ENCODE data around the gene EXOC6B.

Gene EXOC6B

DNA sequence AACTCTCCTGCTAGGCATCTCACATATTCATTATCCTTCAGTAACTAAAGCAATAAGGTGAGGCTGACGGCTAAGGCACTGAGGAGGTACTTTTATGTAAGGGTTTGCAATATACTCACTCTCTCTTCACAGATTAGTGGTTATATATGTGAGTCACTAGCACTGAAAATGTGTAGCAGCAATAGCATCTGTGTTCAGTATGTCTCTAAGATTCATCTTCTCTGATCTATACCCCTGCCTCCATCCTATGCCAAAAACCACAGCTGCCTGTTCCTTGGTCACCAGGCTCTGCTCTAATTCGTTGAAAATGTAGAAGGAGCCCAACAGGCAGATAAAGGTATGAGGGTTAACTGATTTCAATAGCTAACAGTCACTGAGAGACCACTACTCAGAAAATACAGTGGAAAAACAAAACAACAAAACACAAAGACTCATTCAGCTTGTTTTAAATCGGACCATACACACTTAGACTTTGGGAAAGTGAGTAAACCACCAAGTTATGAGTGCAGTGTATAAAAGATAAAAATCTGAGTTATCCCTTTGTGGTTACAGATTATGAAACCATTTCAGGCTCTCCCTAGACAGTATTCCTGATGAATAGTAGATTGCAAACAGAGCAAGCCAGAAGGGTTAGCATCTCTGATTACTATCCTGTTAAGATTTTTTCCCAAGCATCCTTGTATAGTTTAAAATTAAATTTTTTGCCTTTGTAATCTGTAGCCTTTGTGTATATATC lies 602.8 kb downstream of the EXOC6B start:
- no peak for DNase-seq

DNA sequence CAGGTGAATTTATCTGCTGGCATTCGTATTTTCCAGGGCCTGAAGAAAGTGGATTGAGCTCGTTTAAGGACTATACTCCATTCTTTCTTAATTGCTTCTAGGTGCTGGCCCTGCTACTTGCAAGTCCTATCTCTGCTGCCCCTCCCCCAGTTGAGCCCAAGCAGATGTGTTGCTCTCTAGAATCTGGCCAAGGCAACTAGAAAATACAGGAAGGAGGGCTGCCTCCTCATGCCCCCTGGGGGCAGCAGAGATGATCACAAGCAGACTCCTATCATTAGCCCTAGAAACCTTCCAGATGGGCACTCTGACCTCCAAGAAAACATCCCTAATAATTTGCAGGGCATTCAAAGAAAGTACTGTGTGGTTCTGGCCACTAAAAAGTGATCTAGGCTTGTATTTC lies 605.7 kb downstream of the EXOC6B start:
- DNase-seq = no peak

DNA sequence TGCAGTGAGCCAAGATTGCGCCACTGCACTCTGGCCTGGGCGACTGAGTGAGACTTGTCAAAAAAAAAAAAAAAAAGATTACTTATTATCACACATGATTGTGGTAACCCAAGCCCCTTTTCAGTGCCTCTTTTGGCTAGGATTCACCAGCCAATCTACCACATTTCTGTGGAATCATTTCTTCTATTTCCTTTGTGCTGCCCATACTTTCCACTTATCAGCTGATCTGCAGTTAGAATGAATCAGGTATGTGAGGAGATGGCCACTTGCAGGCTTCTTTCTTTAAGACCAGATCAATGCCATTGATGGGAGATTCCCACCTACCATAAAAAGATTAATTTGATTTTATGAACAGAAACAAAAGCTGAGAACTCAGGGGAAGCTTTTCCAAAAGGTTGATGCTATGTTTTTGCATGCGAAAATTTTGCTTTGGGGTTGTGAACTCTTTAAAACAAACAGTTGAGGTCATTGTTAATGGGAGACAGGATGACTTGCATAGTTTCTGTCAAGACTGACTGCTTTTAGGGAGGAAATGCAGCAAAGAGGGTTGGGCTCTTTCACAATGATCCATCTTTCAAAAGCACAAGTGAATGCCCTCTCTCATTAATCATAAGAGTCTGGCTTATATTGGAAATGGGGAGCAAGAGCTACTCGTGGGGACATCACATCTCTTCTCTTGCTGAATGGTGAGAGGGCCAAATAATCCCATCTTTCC lies 611.2 kb downstream of the EXOC6B start:
- DNase-seq = no peak

DNA sequence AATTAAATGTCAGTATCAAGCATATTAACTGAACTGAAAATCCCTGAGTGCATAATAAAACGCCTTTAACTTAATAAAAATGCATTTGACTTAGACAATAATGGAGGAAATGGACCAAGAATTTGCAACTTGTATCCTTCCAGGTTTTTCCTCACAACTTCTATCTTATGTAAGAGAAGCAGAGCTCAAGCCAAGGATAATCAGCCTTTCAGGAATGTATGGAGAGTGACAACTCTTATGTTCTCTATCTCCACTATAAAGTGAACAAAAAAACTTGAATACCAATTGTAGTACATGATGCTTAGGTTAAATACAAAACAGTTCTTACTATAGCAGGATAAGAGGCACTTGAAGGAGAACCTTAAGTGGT lies 613.4 kb downstream of the EXOC6B start:
- DNase-seq = no peak

DNA sequence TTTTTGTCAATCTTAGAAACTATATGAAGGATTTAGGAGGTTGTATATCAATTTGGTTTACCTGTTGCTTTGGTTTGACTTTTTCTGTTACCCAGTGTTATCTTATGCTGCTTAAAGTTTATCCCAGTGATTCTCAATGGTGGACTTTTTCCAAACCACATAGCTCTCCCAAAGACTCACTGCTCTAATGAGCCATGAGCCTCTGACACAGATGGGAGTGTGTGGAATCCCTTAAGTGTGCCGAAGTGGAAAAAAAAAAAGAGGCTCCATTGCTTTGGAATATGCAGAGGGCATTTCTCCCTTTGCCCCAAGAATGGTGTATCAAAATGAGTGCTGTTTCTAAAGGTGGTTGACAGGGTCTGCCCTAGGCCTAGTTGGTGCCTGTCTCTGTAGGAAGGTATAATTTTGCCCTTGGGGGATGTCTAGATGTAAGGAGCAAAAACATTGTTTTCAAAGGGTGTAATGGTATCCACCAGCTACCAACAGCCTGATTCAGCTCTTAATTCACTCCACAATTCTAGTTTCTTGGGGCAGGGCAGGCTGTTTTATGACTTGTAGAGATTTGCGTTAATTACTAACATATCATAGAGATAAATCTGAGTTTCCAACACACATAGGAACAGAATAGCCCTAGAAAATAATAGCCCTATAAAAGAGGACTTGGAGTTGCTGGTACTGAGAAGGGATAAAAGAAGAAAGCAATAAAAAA lies 613.9 kb downstream of the EXOC6B start:
- DNase-seq = no peak

DNA sequence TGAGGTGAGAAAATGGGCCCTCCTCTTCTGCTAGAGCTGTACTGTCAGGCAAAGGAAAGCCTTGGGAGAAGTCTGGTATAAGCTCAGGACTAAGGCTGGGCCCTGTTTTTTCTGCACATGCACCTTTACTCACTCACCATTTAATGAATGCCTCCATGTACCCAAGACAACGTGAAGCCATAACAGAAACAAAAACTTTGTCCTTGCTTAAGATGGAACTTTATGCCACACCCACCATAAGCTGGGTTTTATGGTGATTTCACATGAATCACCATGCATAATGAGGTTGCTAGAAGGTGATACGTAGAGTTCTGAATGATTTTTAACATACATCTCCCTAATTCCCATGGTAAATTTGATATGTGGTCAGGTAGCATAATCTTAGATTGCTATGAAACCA lies 614.5 kb downstream of the EXOC6B start:
- no peak for DNase-seq

DNA sequence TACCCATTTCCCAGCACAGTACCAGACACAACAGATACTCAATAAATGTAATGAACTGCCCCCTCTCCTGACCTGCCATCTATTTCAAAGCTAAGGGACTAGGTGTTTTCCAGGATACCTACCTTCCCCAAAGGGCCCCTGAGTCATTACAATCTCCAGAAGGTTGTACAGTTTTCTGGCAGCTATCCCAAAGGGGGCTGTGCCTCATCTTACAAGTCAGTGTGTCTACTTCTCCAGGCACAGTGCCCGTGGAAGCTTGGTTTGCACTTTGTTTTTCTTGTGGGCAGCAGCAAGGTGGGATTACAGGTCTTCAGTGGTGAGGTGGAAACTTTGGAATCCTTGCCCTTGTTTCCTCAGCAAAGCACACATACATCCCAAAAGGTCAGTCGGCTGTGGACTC lies 615.4 kb downstream of the EXOC6B start:
- no peak for DNase-seq

DNA sequence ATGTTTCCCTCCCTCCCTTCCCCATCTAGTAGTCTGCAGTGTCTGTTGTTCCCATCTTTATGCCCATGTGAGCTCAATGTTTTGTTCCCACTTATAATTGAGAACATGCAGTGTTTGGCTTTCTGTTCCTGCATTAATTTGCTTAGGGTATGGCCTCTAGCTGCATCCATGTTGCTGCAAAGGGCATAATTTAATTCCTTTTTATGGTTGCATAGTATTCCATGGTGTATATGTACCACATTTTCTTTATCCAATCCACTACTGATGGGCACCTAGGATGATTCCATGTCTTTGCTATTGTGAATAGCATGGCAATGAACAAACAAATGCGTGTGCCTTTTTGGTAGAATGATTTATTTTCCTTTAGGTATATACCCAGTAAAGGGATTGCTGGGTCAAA lies 617.6 kb downstream of the EXOC6B start:
- no peak for DNase-seq

DNA sequence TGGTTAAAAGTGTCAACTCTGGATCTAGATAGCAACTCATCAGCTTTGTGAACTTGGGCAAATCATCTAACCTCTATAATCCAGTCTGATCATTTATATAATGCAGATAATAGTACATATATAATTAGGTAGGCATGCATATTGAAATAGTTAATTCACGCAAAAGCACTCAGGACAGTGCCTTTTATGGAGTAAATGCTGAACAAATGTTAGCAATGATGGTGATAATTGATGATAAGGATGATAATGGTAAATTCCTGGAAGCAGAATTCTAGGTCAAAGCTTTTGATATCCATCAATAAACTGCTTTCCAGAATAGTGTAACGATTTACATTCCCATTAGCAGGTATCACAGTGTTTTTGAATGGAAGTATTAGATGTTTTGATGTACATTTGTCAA lies 618.5 kb downstream of the EXOC6B start:
- no peak for DNase-seq

DNA sequence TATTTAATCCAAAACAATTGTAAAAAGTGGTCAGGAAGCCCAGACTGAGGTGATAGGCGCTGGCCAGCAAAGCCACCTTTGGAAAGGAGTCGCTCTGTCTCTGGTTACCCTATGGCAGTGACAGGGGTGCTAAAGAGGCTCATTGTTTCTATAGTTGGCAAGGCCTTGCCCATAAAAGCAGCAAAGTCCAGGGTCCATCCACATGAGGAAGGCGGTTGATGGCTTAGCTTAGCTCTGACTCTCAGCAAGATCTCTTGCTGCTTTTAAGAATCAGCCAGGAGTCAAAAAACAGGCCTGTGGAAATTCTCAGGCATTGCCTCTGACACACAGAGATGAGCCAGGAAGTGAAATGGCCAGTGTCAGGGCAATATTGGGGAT lies 620.3 kb downstream of the EXOC6B start:
- DNase-seq = peak in 1 of 56 donors; percentile 13

DNA sequence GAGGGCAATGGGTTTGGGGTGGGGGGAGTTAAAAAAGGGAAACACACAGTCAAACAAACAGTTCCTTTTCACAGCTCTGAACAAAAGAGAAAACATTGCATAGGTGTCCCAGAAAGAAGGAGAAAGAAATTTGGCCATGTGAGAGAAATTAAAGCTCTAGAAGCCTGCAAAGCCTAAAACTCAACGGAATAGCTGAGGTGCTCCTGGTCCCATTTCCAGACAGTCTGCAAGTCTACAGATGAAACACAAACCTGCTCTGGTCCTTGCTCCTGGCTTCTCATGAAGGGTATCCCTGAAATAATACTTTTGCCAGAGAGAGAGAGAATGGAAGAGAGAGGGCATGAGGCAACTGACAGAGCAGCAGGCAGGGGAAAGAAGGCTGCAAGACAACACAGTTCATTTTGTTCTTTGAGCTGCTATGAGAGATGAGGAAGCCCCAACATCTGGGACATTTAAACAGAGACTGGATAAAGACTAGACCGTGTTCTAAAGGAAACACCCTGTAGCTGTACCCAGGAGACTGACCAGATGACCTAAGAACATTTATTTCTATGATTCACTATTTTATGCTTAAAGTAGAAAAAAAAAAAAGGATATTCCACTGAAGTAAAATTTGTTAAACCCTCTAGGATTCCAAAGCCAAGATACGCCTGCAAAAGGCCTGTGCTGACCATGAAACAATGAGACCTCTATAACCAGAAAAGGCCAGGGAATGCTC lies 620.9 kb downstream of the EXOC6B start:
- DNase-seq = no peak

DNA sequence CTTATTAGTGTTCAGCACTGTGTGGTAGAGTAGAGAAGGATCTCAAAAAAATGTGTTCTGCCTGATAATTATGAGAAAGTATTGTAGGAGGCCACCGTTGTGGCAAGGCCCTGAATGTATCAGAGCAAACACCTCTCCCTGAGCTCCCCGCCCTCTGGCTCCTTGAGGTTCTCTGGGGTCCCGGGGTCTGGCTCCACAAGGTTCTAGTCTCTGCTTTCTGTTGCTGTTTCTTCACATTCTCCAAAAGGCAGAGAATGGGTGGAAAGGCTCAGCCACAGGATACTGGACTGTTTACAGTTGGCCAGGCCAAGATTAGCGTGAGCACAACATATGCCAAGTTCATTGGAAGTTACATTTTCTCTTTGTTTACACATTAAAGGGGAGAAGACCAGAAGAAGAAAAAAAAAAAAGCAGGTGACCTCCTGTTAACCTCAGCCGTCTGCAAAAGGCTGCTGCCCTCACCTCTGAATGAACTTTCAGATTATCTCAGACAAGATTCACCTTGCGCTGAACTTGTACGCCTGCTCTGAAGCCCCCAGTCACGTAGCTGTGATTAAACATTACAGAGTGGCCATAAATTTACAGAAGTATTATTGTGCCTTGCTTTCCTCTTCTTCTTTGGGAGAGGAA lies 621.6 kb downstream of the EXOC6B start:
- no peak for DNase-seq

DNA sequence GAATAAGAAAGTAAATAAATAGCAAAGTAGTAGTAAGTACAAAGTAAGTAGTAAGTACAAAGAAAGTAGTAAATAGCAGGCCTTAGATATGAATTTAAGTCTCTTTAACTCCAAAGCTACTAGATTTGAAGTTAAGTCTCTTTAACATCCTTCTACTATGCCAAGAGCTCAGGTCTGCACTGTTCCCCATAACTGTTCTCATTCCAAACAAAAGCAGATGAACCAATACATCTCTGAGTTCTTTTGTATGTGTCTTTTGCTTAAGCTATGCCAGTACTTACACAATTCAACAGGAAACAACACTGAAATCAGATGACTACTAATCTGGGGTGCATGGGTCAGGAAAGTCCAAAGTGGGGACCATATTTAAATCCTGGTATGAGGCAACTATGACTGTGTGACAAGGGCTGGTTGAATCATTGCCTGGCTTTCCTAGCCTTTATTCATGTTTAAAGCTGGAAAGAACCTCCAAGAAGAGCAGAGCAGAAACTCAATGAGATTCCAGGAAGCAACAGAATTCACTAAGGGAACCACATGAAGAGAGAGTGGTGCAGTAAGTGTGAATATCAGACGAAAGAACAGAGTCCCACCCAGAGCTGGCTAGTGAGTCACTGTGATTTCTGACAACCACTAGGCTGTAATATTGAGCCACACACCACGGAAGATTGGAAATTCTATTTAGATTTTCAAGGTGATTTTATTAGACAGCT lies 627.1 kb downstream of the EXOC6B start:
- no peak for DNase-seq

DNA sequence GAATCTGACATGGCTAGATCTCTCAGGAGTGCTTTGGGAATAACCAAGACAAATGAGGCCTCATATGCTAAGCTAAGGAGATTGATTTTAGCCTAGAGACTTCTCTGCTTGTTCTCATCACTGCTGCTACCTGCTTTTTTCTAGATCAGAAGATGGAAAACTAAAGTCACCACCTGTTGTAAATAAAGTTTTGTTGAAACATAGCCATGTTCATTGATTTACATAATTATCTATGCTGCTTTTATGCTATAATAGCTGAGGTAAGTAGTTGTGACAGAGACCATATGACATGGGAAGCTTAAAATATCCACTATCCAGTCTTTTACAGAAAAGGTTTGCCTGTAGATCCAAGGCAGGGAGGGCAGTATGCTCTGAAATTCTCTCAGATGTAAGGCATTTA lies 632.1 kb downstream of the EXOC6B start:
- no peak for DNase-seq

DNA sequence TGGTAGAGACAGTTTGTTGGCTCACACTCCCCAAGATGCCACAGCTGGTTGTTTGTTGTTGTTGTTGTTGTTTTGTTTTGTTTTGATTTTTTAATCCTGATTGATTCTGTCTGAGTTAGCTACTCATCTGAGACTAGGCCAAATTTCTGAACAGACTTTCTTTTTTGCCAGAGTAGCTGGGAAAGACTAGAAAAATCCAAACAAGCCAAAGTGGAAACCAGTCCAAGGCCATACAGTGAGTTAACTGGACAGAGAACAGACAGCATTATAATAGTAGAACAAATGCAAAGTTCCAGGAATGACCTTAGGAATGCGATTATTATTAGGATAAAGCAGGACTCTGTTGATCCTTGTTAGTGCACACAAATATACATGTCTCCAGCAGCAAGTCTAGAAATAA lies 634.4 kb downstream of the EXOC6B start:
- DNase-seq = no peak

DNA sequence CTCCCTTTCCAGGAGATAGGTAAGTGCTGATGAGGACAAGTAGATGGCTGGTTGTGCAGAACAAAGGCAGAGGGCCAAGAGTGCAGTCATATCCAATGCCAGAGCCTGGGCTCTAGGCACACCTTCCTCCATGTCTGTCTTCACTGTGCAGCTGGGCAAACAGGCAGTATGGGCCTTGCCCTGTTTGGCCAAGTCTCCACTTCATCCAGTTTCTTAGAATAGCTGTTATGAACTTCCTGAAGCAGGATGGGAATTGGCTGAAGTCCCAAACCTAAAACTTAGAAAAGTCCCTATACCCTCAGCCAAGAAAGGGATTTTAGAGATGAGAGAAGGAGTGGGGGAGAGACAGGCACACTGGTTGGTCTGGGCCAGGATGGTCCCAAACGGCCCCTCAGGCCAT lies 640.6 kb downstream of the EXOC6B start:
- no peak for DNase-seq

DNA sequence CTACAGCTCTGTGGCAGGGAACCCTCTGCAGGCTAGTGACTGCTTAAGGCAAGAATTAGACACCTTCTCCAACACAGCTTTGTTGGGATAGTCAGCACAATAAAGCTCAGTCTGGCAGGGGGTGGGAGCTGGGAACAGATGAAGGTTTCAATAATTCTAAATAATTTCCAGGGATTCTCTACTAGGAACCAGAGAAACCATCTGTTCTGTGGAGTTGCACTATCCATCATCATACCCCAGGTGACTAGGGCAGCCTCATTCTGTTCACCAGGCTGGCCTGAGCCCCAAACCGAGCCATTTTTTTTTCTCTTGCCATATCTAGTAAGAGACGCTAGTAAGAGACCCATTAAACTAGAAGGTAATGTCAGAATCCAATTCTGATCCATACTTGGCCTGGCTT lies 642.4 kb downstream of the EXOC6B start:
- no peak for DNase-seq

DNA sequence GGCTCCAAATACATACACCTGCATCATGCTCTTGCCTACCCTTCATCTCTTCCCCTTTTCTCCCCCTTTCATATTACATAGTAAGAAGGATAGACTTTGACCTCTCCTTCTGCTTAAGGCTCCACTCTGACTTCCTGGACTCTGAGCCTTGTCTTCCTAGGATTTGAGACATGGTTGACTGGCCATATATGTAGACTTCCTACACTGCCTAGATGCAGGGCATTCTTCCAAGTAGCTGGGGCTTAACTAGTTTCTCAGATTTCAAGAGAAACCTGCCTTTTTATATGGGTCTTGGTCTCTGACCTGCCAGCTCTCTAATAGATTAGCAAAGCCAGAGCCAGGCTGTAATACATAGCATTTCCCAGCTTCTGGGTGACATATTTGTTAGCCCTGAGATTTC lies 642.8 kb downstream of the EXOC6B start:
- no peak for DNase-seq

DNA sequence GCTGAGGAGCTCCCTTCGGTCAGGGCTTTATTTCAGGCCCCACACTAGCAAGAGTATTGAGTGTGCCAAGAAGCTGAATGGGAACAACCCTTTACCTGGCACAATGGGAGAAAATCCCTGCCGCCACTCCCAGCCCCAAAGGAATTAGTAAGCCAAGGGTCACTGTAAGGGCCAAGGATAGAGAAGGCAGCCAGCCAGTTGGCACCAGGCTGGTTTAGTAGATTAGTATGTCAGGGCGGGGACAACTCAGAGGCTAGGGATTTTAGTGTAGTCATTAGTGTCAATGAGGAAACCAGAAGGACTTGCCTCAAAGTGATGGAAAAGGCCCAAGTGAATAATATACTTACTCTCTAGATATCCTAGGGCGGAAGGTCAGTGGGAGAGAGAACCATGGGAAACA lies 643.3 kb downstream of the EXOC6B start:
- no peak for DNase-seq

DNA sequence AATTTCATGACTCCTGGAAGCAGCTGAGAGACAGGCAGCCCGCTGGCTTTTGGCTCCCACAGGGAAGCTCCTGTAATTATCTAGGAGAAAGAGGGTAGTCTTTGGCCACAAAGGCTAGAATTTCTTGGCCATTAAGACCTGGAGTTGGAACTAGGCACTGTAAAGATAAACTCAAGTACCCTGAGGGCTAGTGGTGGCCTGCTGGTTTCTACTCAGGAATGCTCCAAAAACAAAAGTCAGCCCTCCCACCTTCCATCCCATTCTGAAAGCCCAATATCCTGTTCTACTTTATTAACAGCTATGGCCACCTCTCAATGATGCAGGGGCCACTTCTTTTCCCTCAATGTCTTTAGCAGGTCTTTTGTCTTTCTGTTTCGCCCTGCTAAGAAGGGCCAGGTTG lies 644.2 kb downstream of the EXOC6B start:
- no peak for DNase-seq

DNA sequence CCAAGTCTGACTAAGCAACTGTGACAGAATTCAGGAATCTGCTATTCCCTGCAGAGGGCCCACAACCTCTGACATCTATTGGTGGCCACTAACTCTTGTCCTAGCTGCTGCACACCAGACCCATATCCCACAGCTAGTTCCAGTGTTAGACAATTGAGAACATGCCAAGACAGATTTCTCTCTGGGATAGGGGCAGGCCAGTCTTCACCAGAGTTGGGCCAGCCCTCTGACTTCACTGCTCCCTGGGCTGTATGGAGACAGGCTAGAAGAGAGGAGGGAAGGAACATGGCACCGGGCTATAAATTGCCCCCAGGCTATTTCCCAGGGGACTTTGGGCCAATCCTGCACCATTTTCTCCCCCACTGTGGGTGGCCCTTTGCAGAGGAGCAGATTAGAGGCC lies 645.5 kb downstream of the EXOC6B start:
- DNase-seq = no peak
